GM12878 (cell line): Measurements from ENCODE around the gene PPP1R27. TPM values are rescaled to one million over a fixed set of nuclear protein-coding genes. Genes with fewer than 3 reads are reported as not detected.

ENCODE experiments used
- ATAC-seq: fragments of 200-7000 bp; cut with Tn5 transposase; 3 replicates; pipeline ENCODE4 v1.9.1; 2020; ENCODE audit warnings: mild to moderate bottlenecking, moderate library complexity
- BruUV-seq: library from RNA; stranded (reverse); fragments of 400-500 nt; replicated peaks from 2 replicates; lab custom pipeline; 2021; lab: Mats Ljungman, UMichigan
- CTCF ChIA-PET: fragments of 300-600 bp; sonication (Branson Sonifier 250); formaldehyde crosslinking; extraction: SDS; loops from one replicate; lab custom pipeline; 2021; ENCODE audit warnings: inconsistent platforms; lab: Yijun Ruan, JAX
- POLR2A ChIA-PET: fragments of 350-600 bp; formaldehyde crosslinking; extraction: SDS; loops from one replicate; lab custom pipeline; 2021; ENCODE audit warnings: inconsistent platforms; lab: Charles Lee
- RAD21 ChIA-PET: fragments of 300-600 bp; sonication (Branson Sonifier 250); formaldehyde crosslinking; loops from one replicate; lab custom pipeline; 2023; ENCODE audit warnings: antibody characterized with exemption; ENCODE audit not compliant: unreplicated experiment; lab: Charles Lee
- SMC1A ChIA-PET: fragments of 300-600 bp; sonication (Branson Sonifier 250); formaldehyde crosslinking; loops from one replicate; lab custom pipeline; 2023; ENCODE audit not compliant: unreplicated experiment, uncharacterized antibody; lab: Charles Lee
- DNase-seq: peaks from one replicate; pipeline ENCODE4 v3.0.0-alpha.2; 2011; ENCODE audit warnings: low read depth, low spot score
- FAIRE-seq: peaks from 3 replicates; lab custom pipeline; 2011; peaks lifted over from hg19 to GRCh38; lab: Jason Lieb, UNC
- H2AFZ ChIP-seq: 2 replicates; pipeline ENCODE4 v1.6.0; 2011; ENCODE audit warnings: low read depth, low read length, control low read depth; ENCODE audit not compliant: control insufficient read depth
- H3K27ac ChIP-seq: 2 replicates; pipeline ENCODE4 v1.5.1; 2011; ENCODE audit warnings: control low read depth; ENCODE audit not compliant: control insufficient read depth, insufficient read depth
- H3K27me3 ChIP-seq, 2 experiments: replicated peaks in 1 of 2; 2 replicates each; pipeline versions ENCODE4 v1.6.0 to v1.6.1; 2011; ENCODE audit warnings: low read length in 1 of 2; ENCODE audit not compliant: control insufficient read depth in 2 of 2, insufficient read depth in 2 of 2
- H3K36me3 ChIP-seq, 2 experiments: 2 replicates each; pipeline ENCODE4 v1.5.1; 2011; ENCODE audit warnings: low read length in 1 of 2; ENCODE audit not compliant: control insufficient read depth in 2 of 2, insufficient read depth in 2 of 2
- H3K4me1 ChIP-seq: 2 replicates; pipeline ENCODE4 v1.6.1; 2011; ENCODE audit warnings: mild to moderate bottlenecking, low read length, moderate library complexity, mixed read lengths; ENCODE audit not compliant: control insufficient read depth, insufficient read depth
- H3K4me2 ChIP-seq: 2 replicates; pipeline ENCODE4 v1.6.0; 2011; ENCODE audit warnings: control low read depth; ENCODE audit not compliant: control insufficient read depth, insufficient read depth
- H3K4me3 ChIP-seq: fragments of 200-600 bp; sonication (generic); 2 replicates; pipeline ENCODE4 v1.5.1; 2016
- H3K79me2 ChIP-seq: 2 replicates; pipeline ENCODE4 v1.6.0; 2011; ENCODE audit warnings: low read length; ENCODE audit not compliant: control insufficient read depth, insufficient read depth
- H3K9ac ChIP-seq: 2 replicates; pipeline ENCODE4 v1.8.0; 2011; ENCODE audit warnings: low read length, control low read depth, mixed read lengths; ENCODE audit not compliant: control insufficient read depth, insufficient read depth
- H3K9me3 ChIP-seq: replicated peaks from 3 replicates; pipeline ENCODE4 v1.5.1; 2011; ENCODE audit warnings: mild to moderate bottlenecking, low read length; ENCODE audit not compliant: control insufficient read depth, insufficient read depth
- H4K20me1 ChIP-seq: 2 replicates; pipeline ENCODE4 v1.6.0; 2011; ENCODE audit not compliant: control insufficient read depth, insufficient read depth
- CREM ChIP-seq: IDR thresholded peaks from 2 replicates; pipeline ENCODE4 v1.6.1; 2014; ENCODE audit warnings: antibody characterized with exemption, low read depth
- FOXM1 ChIP-seq: IDR thresholded peaks from 2 replicates; pipeline ENCODE4 v1.6.1; 2012; ENCODE audit warnings: low read depth, mild to moderate bottlenecking, inconsistent platforms, low read length, moderate library complexity
- MLLT1 ChIP-seq: fragments of 450-650 bp; IDR thresholded peaks from 2 replicates; pipeline ENCODE4 v1.6.1; 2016; ENCODE audit warnings: mild to moderate bottlenecking
- MYC ChIP-seq: IDR thresholded peaks from 2 replicates; pipeline ENCODE4 v1.6.1; 2011; ENCODE audit warnings: mild to moderate bottlenecking, low read length, moderate library complexity, inconsistent platforms; ENCODE audit not compliant: insufficient read depth, insufficient replicate concordance, insufficient read length, severe bottlenecking
- TARDBP ChIP-seq: IDR thresholded peaks from 2 replicates; pipeline ENCODE4 v1.6.1; 2016; ENCODE audit warnings: borderline replicate concordance
- YY1 ChIP-seq: IDR thresholded peaks from 2 replicates; pipeline ENCODE4 v1.6.1; 2011; ENCODE audit warnings: low read depth, mild to moderate bottlenecking, low read length
- WGBS: methylation state at CpG from one replicate; pipeline ENCODE4 v1.1.6; 2016; ENCODE audit warnings: low lambda C conversion rate; ENCODE audit not compliant: insufficient replicate concordance, insufficient coverage; ENCODE audit errors: missing lambda C conversion rate; 5-methylcytosine and 5-hydroxymethylcytosine counted together
- in situ Hi-C: fragments of 300-500 bp; cut with MboI; formaldehyde crosslinking; loops from 9 replicates; pipeline ENCODE4 v1.14.3; 2018; ENCODE audit warnings: mixed read lengths
- intact Hi-C: fragments of 100-400 bp; cut with micrococcal nuclease; formaldehyde crosslinking; loops from one replicate; pipeline ENCODE4 v1.14.2; 2022; ENCODE audit not compliant: unreplicated experiment
- polyA plus RNA-seq, 11 experiments: library from polyadenylated mRNA; depleted of rRNA in 4 of 11; unstranded in 6 of 11; stranded (reverse) in 5 of 11; fragments of >200 nt; fragmentation: Nextera tagmentation in 4 of 11; fragmentation: Illumina TruSeq in 1 of 11; extraction: Ambion mirVana in 4 of 11; extraction: Trizol in 1 of 11; gene quantifications; 1 replicate in 1 of 11; 2 replicates in 10 of 11; pipeline versions ENCODE4 v1.2.1 to v1.2.3, GENCODE V29; 2011 to 2016; ENCODE audit warnings: inconsistent platforms in 2 of 11, missing spikeins in 2 of 11, low read depth in 1 of 11
- total RNA-seq, 4 experiments: library from RNA; depleted of rRNA in 3 of 4; stranded (reverse); fragments of >200 nt in 3 of 4; fragmentation: Illumina TruSeq in 1 of 4; extraction: Trizol in 1 of 4; gene quantifications; 2 replicates each; pipeline versions ENCODE4 v1.2.1 to v1.2.3, GENCODE V29; 2013 to 2021
- TF ChIP-seq, protein P1 (sequence below): fragments of 150-350 bp; IDR thresholded peaks from 2 replicates; pipeline ENCODE4 v1.6.1; 2014; ENCODE audit warnings: mild to moderate bottlenecking, low read depth, low read length

Gene PPP1R27
- total and polyA plus RNA-seq, 10 of the 15 experiments (the other 5 are each of a cell fraction or from before 2014, with no cell fraction given) = 0.17 to 1.6 (median 0.49) TPM; not detected in 3

GRCh38 chr17:81824595-81824994, 10.3 kb downstream of the PPP1R27 start:
- no peak overlapping the region for H3K27ac ChIP-seq
- FAIRE-seq (no peak), ATAC-seq (no peak), DNase-seq (no peak)
- no peaks in the 10 kb centered on the region for H4K20me1 ChIP-seq
- ChIA-PET RAD21 (no interaction called here), POLR2A (no interaction called here), CTCF (interaction anchor here (1.4 kb wide), 1 partner anchor 89 kb away, joined by 5 read pairs; no protein-coding TSS in a partner anchor), SMC1A (no interaction called here)
- TF ChIP-seq TARDBP = no peak
- no peak overlapping the region for H3K9ac ChIP-seq
- BruUV-seq = no TSS peak
- H3K4me2 ChIP-seq = no peak overlapping the region
- intact Hi-C loops = no loop called here
- H3K4me3 ChIP-seq = no peak overlapping the region
- H3K36me3 ChIP-seq = no peaks in the 10 kb centered on the region
- no peaks in the 10 kb centered on the region for H3K9me3 ChIP-seq
- WGBS = 59% methylated on average over 11 of the region's 11 CpGs
- no peaks in the 10 kb centered on the region for H3K79me2 ChIP-seq
- H2AFZ ChIP-seq = no peak overlapping the region
- in situ Hi-C loops = loop anchor here (5.0 kb wide), 1 partner anchor 107 kb away; no protein-coding TSS in a partner anchor
- H3K4me1 ChIP-seq = no peaks in the 10 kb centered on the region
- no peaks in the 10 kb centered on the region for H3K27me3 ChIP-seq

GRCh38 chr17:81823820-81824550, 10.9 kb downstream of the PPP1R27 start:
- FAIRE-seq (no peak), DNase-seq (no peak), ATAC-seq (no peak)
- RAD21 ChIA-PET = no interaction called here
- Histone ChIP-seq H3K36me3 (no peaks in the 10 kb centered on the region), H3K27ac (no peak overlapping the region), H3K9me3 (no peaks in the 10 kb centered on the region), H3K79me2 (no peaks in the 10 kb centered on the region), H3K4me1 (no peaks in the 10 kb centered on the region), H2AFZ (no peak overlapping the region), H3K9ac (no peak overlapping the region), H4K20me1 (no peaks in the 10 kb centered on the region), H3K4me2 (no peak overlapping the region), H3K4me3 (no peak overlapping the region), H3K27me3 (no peaks in the 10 kb centered on the region)
- SMC1A ChIA-PET = no interaction called here
- POLR2A ChIA-PET = no interaction called here
- CTCF ChIA-PET = no interaction called here
- in situ Hi-C loops (loop anchor here (5.0 kb wide), 1 partner anchor 107 kb away; no protein-coding TSS in a partner anchor), intact Hi-C loops (no loop called here)
- BruUV-seq = no TSS peak
- 81% methylated on average over 33 of the region's 33 CpGs for WGBS
- TF ChIP-seq YY1 = no peak
- TF ChIP-seq FOXM1 = no peak
- TF ChIP-seq MYC = no peak
- no peak for TF ChIP-seq MLLT1
- TF ChIP-seq, protein P1, sequence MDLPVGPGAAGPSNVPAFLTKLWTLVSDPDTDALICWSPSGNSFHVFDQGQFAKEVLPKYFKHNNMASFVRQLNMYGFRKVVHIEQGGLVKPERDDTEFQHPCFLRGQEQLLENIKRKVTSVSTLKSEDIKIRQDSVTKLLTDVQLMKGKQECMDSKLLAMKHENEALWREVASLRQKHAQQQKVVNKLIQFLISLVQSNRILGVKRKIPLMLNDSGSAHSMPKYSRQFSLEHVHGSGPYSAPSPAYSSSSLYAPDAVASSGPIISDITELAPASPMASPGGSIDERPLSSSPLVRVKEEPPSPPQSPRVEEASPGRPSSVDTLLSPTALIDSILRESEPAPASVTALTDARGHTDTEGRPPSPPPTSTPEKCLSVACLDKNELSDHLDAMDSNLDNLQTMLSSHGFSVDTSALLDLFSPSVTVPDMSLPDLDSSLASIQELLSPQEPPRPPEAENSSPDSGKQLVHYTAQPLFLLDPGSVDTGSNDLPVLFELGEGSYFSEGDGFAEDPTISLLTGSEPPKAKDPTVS = no peak
- TF ChIP-seq CREM = no peak
